A673 (cell line): ENCODE measurements around the gene IPP.

ENCODE experiments used
- EZH2 ChIP-seq: fragments of 200-600 bp; sonication (generic); IDR thresholded peaks from 2 replicates; pipeline ENCODE4 v1.6.1; 2017; ENCODE audit warnings: borderline replicate concordance, low read depth, mild to moderate bottlenecking, mixed read lengths, antibody characterized with exemption, low read length; ENCODE audit not compliant: poor library complexity, severe bottlenecking
- TF ChIP-seq, protein P1 (sequence below): fragments of 300-800, 200-600 bp; sonication (generic); conservative IDR thresholded peaks from 2 replicates; pipeline ENCODE4 v1.5.1; 2017; ENCODE audit warnings: low read depth, mild to moderate bottlenecking, antibody characterized with exemption, low read length, moderate library complexity, mixed read lengths

DNA sequence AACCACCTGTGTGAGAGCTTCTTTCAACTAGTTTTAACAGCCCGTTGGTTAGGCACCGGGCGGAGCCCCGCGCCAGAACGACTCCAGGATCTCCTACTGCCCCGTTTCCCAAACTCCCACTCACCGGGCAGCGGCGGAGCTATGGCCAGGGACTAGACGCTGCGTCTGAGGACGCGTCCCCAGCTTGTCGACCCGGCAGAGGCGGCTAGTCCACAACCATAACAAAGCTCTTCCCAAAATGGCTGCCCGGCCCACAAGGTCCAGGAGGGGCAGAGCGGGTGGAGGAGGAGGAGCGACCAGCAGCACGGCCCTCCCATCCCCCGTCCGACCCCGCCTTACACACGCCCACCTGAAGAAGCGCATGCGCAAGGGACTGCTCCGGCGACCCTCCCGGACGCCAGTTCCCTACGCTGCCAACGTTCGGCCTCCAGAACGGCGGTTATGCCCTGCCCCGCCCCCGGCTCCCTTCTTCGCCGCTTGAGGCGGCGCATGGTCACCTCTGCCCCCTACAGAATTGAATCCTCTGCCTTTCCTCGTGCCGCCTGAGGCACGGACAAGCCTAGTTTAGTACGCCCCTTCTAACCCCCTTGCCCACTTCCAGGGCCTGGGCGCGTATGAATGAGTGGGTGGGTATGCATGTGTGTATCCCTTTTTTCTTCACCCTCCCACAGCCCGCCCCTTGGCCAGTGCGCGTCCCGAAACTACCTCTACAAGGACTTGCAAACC is 64.0 kb downstream of the IPP start, which contains the start of gene GPBP1L1:
- TF ChIP-seq, protein P1, sequence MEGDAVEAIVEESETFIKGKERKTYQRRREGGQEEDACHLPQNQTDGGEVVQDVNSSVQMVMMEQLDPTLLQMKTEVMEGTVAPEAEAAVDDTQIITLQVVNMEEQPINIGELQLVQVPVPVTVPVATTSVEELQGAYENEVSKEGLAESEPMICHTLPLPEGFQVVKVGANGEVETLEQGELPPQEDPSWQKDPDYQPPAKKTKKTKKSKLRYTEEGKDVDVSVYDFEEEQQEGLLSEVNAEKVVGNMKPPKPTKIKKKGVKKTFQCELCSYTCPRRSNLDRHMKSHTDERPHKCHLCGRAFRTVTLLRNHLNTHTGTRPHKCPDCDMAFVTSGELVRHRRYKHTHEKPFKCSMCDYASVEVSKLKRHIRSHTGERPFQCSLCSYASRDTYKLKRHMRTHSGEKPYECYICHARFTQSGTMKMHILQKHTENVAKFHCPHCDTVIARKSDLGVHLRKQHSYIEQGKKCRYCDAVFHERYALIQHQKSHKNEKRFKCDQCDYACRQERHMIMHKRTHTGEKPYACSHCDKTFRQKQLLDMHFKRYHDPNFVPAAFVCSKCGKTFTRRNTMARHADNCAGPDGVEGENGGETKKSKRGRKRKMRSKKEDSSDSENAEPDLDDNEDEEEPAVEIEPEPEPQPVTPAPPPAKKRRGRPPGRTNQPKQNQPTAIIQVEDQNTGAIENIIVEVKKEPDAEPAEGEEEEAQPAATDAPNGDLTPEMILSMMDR: no peak
- TF ChIP-seq EZH2: no peak
